VCaP (cell line): Measurements from ENCODE around the gene HSD17B13.

Experiments
- H3K27ac ChIP-seq: fragments of 450-650 bp; 2 replicates; pipeline ENCODE4 v1.5.1; 2017
- TF ChIP-seq, protein P1 (sequence below): fragments of 450-650 bp; conservative IDR thresholded peaks from 2 replicates; pipeline ENCODE4 v1.5.1; 2017; ENCODE audit warnings: mild to moderate bottlenecking, moderate library complexity

Gene HSD17B13

DNA sequence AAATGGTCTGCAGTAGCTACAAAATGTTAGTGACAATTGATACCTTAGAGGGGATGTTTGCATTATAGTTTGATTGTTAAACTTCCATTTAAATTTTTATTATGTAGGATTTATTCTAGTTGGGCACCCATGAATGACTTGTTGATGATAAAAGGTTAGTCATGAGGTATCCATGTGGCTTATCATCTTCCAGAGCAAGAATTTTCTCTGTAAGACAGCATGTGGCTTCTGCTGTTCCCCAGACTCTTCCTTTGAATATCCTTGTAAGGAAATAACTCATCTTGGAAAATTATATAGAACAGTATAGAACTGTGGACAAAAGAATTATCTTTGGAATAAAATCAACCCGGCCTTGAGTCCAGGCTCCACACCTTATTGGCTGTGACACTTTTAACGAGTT is 62.2 kb downstream of the HSD17B13 start:
- TF ChIP-seq, protein P1, sequence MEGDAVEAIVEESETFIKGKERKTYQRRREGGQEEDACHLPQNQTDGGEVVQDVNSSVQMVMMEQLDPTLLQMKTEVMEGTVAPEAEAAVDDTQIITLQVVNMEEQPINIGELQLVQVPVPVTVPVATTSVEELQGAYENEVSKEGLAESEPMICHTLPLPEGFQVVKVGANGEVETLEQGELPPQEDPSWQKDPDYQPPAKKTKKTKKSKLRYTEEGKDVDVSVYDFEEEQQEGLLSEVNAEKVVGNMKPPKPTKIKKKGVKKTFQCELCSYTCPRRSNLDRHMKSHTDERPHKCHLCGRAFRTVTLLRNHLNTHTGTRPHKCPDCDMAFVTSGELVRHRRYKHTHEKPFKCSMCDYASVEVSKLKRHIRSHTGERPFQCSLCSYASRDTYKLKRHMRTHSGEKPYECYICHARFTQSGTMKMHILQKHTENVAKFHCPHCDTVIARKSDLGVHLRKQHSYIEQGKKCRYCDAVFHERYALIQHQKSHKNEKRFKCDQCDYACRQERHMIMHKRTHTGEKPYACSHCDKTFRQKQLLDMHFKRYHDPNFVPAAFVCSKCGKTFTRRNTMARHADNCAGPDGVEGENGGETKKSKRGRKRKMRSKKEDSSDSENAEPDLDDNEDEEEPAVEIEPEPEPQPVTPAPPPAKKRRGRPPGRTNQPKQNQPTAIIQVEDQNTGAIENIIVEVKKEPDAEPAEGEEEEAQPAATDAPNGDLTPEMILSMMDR = no peak
- H3K27ac ChIP-seq = no peak overlapping the region

GRCh38 chr4:87258677-87259076 is 64.0 kb downstream of the HSD17B13 start:
- no peak overlapping the region for H3K27ac ChIP-seq
- TF ChIP-seq, protein P1 = no peak

GRCh38 chr4:87257523-87257922 is 65.2 kb downstream of the HSD17B13 start:
- H3K27ac ChIP-seq = no peak overlapping the region
- TF ChIP-seq, protein P1 = no peak

DNA sequence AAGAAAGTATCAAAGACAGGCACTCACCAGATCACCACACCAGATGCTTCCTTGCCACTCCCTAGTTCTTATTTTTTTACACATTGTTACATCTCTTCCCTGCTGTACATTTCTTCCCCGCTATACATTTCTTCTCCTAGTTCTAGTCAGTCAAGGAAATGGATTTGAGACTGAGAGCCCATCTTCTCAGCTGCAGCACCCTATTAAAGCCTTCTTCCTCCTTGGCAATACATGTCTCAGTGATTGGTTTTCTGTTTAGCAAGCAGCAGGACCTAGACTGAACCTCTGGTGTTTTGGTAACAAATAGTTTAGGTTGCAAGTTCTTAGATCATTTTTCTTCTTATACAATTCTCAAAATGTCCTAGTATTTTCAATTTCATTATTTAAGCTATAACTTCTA is 66.9 kb downstream of the HSD17B13 start:
- TF ChIP-seq, protein P1 = no peak
- no peak overlapping the region for H3K27ac ChIP-seq
